SW480 (cell line): ENCODE data around the gene VSIG1.

Experiments used
- DNase-seq: peaks from one replicate; pipeline ENCODE4 v3.0.0-alpha.2; 2016; ENCODE audit warnings: low spot score

The VSIG1 gene

GRCh38 chrX:108044554-108045256 lies at the start of gene VSIG1:
TSS of gene VSIG1 (plus strand) at chrX:108045065. CDS start at chrX:108045131, 66 bp downstream.
- no peak for DNase-seq

GRCh38 chrX:107996124-107996523 lies 48.7 kb upstream of the VSIG1 start:
- no peak for DNase-seq

DNA sequence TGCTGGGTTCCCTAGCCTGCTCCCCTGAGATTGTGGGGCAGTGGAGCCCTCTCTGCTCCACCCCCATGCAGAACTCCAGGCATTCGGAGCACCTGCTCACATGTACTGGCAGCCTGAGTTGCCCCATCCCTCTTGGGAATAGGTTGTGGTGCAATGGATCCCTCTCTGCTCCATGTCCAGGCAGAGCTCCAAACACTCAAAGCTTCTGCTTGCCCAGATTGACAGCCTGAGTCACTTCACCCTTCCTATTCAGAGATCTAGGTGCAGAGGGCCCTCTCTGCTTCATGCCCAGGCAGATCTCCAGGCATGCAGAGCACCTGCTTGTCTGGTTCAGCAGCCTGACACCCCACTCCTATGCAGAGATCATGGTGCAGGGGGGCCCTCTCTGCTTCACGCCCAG lies 44.1 kb upstream of the VSIG1 start:
- DNase-seq, result no peak

GRCh38 chrX:108001218-108001814 lies 43.5 kb upstream of the VSIG1 start:
- peak; percentile 71 for DNase-seq

DNA sequence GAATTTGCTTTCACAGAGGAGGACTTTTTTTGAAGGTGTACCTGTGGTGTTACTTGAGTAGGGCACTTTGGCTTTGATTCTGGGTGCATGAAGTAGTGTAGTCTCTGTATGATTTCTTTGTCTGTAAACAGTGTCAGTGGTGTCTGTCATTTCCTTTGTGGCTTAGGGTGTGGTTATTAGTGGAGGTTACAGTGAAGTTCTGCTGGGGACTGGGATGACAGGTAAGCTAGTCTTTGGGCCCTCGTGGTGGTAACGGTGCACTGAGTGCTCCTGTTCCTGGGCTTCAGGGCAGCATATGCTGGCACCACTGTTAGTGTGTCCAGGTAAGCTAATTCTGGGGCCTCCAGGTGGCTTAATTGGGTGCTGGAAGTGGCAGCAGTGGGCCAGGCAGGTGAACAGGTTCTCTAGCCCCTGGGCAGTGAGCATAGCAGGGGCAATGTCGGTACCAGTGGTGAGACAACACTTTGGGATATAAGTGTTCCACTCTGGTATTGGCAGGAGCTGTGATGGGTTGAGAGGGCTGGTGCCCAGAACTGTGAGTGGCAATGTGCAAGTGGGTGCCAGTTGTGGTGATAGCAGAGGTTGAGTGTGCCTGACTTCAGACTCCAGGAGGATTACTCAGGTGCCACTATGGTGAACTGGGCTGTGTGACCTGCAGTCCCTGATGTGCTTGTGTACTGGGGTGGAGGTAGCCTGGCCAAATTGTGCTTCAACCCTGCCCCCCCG lies 26.0 kb upstream of the VSIG1 start:
- DNase-seq, result peak; percentile 65

- no peak for DNase-seq
These were observed 25.4 kb upstream of the VSIG1 start for GRCh38 chrX:108019382-108019875.

GRCh38 chrX:108020631-108021030 lies 24.2 kb upstream of the VSIG1 start:
- peak; percentile 39 for DNase-seq

GRCh38 chrX:108022491-108023089 lies 22.3 kb upstream of the VSIG1 start:
- DNase-seq, result no peak

- no peak for DNase-seq
These were observed 19.5 kb upstream of the VSIG1 start for GRCh38 chrX:108025376-108025775.

- no peak for DNase-seq
These were observed 18.8 kb upstream of the VSIG1 start for GRCh38 chrX:108025954-108026600.

- no peak for DNase-seq
These were observed 16.0 kb upstream of the VSIG1 start for GRCh38 chrX:108028854-108029253.

DNA sequence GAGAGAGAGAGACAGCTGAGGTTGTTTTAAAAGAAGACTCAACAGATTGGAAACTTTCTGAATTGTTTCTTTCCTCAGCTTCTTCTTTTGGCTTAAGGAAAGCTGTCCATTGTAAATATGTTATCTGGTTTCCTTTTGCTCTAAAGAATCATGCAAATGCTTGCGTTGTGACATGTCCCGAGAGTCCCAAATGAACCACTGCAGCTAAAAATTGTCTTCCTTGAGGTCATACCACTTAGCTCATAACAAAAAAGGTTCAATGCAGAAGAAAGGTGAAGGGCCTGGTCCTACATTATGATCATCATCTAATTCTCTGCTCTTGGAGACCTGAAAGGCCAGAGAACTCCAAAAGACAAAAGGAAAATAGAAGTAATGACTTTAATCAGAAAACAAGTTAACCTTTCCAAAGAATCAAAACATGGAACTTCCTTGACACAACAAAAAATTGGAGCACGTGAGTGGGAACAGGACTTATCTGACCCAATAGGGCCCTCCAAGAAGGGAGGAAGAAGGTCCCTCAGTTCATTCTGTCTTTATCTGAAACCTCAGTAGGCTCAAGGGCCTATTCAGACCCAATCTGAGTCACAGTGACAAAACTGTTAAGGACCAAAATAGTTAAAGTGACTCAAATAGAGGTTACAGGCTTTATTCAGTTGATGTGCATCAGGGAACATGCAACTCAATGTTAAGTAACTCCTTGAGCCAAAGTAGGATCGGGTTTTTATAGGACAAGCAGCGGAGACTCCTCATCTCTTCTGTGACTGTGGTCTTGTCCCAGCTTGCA lies 14.7 kb upstream of the VSIG1 start:
- DNase-seq, result no peak

DNA sequence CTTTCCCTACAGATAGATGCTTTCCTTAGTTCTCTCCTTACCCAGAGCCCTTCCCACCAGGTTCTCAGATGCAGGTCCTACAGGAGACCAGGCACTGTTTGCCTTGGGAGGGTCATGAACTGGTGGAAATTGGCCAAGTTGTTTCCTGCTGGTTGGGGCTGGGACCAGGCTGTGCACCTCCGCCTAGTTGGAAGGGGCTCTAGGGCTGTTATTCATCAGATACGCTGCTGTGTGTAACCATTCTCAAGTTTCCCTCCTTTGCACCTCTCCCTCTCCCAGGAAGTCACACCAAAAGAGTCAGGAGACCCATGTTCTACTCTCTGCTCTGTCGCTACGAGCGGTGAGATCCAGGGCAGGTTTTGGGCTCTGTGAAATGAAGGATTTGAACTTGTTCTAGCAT lies 11.9 kb upstream of the VSIG1 start:
- DNase-seq, result no peak

DNA sequence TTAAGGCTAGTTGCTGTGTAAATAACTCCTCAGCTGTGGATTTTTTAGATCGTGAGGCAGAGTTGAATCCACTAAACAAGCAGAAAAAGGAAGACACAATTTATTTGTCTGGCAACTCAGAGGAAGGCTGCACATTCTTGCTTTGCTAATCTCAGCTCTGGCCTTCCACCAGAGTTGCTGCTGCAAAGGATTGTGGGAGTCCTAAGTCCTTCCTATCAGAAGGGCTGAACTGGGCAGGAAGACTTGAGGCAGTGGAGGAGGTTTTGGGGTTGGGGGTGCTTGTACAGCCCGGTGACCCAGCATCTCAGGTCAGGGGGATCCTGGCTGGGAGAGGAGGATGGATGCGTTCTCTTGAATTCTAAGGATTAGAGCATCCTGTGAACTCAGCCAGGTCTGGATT lies 11.0 kb upstream of the VSIG1 start:
- no peak for DNase-seq

DNA sequence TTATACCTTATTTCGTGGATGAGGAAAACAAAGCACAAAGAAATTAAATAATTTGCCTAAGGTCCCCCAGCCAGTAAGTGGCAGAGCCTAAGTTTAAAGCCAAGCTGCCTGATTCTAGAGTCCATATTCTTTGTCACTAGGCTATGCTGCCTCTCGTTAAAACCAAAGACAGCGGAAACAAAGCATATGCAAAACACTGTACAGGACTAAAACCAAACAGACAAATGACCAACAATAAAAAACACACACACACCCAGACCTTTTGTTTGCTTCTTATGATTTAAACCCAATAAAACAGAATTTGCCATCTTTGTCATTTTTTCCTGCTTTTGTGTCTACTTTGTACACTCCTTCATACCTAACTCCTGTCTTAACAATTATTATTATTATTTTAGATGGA lies 10.1 kb upstream of the VSIG1 start:
- no peak for DNase-seq

GRCh38 chrX:108036298-108036973 lies 8.4 kb upstream of the VSIG1 start:
- peak; percentile 41 for DNase-seq

DNA sequence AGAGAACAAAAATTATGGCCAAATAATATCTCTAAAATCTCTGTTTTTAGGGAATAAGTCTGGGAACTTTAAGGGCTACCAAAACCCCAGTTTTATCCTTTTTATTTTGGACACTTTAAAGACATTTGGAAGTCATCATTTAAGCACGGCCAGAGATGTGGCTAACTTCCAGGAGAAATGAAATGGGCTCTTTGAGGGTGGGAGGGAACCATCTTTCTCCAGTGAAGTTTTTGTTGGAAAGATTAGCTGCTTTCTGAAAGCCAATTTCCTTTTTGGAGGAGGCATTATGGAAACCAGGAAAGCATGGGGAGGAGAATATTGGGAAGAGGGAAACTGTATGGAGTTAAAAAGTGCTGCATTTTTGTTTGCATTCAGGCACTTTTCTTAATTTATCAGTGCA lies 4.8 kb downstream of the VSIG1 start:
- DNase-seq, result no peak

DNA sequence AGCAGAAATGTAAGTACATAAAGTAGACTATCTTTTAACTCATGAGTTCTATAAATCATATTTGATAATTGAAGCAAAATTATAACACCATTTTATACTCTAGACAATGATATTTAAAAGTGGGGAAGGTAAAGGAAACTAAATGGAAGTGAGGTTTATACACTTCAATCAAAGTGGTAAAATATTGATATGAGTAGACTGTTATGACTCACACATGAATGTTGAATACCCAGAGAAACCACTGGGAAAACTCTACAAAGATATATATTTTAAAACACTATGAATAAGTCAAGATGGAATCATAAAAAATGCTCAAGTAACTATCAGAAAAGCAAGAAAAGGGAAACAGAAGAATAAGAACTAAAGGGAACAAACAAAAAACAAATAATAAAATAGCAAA lies 8.4 kb downstream of the VSIG1 start:
- DNase-seq, result no peak

DNA sequence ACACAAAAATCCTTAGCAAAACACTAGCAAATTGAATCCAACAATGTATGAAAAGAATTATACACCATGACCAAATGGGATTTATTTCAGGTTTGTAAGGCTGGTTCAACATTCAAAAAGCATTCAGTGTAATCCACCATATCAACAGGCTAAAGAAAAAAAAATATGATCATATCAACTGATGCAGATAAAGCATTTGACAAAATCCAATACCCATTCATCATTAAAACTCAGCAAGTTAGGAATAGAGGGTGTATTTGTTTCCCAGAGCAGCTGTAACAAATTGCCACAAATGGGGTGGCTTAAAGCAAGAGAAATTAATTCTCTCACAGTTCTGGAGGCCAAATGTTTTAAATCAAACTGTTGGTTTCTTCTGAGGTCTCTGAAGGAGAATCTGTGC lies 10.7 kb downstream of the VSIG1 start:
- no peak for DNase-seq

GRCh38 chrX:108059801-108060200 lies 14.9 kb downstream of the VSIG1 start:
- no peak for DNase-seq

GRCh38 chrX:108064001-108064400 lies 19.1 kb downstream of the VSIG1 start:
- no peak for DNase-seq
